HG02852 (cell line): Measurements from ENCODE around the gene AEBP1.

Source experiments
- ATAC-seq: cut with Tn5 transposase; IDR thresholded peaks from one replicate; pipeline ENCODE4 v1.9.1; 2021; ENCODE audit warnings: mild to moderate bottlenecking, moderate library complexity; ENCODE audit not compliant: unreplicated experiment

Gene AEBP1

DNA sequence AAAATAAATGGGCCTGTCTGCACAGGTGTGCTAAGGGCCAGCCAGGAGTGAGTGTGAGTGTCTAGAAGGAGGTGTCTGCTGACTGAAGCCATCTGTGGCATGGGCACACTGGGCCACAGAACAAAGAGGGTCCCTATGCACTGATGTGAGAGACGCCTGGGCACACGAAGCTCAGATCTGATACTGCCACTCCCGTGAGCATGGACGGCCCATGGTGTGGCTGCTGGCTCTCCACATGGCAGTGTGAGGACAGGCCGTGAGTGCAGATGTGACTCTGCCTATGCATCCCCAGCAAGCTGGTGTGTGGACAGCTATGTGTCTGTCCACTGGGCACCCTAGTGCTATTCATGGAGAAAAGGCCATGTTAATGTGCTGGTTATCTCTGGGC is 49.8 kb downstream of the AEBP1 start:
- ATAC-seq = no peak

DNA sequence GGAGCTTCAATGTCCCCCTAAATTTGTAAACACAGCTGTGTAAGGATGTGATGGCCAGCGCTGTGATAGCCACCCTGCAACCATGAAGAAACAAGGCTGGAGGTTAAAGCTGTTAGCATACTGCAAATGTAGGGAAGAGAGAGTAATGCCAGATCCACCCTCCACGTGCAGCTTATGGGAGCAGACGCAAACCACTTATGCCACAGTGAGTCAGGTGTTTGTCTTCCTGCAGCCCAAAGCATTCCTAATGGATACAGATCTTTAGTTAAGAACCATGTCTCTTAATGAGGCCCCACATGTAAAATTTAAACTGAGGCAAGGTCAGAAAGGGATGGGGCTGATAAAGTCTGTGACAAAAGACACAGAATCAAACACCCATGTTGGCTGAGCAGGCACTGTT is 50.6 kb downstream of the AEBP1 start:
- ATAC-seq = no peak

DNA sequence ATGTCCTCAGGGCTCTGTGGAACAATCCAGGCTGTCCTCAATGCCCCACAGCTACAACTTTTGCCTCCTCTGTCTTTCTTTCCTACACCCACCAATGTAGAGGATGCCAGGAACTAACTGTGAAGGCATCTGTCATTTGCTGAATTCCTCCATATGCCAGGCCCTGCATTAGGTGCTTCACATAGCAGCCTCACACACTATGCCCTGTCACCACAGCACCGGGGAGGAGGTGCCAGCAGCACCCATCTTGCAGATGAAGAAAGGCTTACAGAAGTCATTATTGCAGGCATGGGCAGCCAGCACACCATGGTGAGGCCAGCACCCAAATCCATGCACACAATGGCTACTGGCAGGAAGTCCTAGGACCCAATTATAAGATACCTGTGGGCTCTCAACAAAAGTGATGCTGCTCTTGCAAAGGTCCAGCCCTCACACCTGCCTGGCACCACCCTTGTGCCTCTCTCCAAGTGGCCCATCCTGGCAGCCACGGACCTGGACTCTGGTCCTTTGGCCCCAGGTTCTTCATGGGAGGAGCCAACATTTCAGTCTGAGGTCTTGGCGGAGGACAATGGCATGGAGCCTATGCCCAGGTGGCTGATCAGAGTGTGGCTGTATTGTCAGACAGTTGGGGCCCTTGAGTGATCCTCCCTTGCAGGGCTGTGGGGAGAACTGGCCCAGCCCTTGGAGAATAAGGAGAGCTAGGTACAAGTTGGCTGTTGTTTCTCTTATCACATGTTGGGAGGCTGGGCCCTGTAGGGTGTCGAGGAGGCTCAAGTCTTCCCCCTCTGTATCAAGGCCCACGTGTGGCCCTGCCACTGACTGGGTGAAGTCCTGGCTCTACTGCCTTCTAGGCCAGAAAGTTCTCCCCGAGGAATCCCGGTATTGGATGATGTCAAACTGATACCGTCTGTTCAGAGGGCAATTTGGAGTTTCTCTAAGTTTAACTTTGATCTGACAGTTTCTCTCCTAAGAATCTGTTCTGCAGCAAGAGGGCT is 51.3 kb downstream of the AEBP1 start:
- ATAC-seq = no peak

DNA sequence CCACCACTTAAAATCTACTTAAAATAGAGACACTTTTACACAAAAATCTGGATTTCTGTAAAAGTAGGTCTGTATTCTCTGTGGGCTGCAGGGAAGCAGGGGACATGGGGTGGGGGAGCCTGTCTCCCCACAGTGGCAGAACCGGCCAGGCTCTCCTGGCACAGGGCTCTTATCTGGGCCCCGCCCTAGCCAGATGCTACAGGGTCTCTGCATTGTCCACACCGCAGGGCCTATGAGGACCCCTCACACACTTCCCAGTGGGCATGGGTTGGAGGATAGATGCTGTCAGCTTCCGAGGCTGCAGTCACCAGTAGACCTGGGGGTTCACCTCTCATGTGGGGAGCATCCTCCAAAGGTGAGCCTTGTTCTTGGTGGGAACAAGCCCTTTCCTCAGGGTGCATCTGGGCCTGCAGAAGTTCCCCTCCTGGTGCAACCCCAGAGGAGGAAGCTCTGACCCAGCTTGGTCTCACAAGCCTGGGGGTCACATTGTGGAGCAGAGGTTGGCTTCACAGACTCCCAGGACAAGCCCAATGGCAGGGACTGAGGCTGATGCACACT is 52.4 kb downstream of the AEBP1 start:
- ATAC-seq = no peak

DNA sequence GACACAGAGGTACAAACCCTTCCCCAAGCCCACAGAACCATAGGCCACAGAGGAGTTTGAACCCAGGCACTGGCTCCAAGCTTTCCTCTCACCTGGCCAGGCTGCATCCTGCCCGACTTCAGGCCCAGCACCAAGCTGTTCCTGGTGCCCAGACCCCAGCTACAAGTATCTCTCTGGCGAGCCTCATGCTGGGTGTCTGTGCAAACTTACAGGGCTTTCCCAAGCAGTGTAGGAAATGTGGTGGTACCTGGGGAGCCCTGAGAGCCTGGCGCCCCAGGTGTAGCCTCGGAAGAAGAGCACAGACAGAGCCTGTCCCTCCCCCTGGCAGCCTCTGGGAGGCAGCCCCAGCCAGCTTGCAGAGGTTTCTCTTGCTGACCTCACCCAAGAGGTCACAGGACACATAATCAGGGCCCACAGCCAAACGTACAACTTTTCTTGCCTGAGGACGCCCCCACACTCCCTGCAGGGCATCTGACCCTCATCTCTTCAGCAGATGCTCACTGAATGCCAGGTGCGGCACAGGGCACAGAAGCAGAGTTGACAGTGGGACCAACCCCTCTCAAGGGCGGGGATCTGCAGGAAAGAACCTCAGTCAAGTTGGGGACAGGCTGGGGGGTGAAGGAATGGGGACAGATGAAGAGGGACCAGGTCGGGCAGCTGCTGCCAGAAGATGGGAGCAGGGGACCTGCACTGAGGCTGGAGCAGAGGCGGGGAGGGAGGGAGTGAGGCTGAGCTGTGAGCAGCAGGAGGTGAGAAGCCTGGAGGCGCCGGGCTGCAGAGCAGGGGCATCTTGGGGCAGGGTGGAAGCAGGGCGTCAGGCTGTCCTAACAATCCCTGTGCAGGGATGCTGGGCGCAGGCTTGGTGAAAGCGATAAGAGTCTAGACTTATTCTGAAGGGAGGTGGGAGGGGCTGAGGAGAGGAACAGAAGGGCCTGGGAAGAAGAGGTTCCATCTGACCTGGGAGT is 53.3 kb downstream of the AEBP1 start:
- ATAC-seq = no peak

DNA sequence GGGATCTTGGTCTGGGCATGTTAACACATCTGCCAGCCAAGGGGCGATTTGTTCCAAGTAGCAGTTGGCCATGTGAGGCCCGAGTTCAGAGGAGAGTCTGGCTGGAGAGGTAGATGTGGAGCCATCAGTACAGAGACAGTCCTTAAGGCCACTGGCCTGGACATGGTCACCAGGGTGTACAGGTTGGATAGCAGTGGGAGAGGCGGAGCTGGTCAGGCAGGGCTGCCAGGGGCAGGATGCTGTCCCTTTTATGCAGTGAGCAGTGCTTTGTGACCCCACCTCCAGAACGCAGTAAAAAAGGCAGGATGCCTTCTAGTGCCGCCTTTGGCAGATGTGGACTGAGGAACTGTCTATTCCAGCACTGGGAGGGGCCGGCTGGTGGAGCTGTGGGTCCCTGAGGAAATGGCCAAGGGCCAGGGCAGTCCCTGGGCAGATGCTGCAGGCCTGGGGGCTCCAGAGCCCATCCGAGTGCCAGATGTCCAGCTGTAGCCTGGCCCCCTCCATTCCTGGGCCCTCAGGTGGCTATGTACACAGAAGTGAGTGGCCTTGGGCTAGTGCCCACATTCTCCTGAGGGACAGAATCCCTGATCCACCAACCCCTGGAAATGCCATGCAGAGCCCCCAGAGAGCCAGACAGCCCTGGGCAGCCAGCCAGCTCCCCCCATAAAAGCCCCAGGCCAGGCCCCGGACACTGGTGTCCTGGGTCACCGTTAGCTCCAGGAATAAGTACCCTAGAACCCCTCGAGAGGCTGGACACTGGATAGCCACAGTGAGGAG is 54.1 kb downstream of the AEBP1 start:
- ATAC-seq = no peak

DNA sequence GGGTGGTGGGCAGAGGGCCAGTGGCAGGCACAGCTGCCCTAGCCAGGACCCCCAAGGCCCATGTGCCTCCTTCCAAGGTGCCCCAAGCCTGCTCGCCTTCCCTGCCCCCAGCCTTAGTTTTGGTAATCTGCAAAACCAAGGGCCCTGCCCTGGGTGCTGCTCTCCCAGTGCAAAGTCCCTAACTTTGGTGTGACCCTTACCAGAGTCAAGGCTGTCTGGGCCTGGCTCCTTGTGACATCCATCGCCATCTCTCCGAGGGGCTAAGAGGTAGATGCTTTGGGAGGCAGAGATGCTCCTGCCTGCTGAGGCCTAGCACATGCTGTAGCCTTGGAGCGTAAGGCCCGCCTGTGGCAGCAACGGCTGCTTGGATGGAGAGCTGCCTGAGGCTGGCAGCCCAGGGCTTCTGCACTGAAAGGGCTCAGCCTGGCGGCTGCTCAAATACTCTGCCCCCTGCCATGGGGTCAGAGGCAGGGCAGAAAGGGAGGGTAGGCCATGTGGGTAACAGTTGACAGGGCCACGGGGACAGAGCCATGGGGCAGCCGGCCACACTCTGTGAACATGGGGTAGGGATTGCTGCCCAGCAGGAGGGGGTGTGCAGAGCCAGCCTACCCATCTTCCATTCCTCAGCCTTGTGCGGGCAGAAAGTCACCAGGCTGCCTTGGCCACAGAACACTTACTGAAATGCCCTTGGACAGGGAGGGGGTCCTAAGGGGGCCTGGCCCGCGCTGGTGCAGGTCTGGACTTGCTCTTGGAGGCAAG is 54.9 kb downstream of the AEBP1 start:
- no peak for ATAC-seq

DNA sequence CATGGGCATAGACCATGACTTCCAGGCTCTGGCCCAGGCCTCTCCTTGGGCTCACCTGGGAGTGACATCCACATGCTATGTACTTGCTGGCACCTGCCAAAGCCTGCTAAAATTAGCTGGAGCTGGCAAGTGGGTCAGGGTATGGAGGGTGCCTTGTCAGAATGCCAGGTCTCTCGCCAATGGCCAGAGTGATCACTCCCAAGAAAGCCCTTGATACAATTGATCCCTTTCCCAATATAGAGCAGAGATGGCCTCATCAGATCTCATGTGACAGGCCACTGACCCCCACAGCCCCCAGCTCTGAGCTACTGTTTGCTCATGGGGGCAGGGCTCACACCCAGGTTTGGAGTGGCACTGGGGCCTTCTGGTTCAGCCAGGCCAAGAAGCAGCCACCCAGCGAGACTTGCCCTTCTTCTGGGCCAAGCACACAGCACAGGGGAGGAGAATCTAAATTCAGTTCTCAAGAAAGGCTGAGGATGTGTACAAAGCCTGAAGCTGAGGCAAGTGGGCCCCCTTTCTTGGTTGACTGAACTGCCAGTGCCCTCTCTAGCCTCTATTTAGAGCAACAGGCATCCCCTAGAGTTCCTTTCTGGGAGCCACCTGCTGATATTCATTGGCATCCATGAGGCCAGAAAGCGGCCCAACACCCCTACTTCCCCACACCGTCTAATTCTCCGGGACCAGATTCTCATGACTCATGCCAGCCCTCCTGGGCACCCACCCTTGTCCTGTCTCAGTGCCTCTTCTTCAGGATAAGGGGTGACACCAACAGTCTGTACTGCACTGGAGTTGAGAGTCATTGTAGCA is 55.9 kb downstream of the AEBP1 start:
- no peak for ATAC-seq

DNA sequence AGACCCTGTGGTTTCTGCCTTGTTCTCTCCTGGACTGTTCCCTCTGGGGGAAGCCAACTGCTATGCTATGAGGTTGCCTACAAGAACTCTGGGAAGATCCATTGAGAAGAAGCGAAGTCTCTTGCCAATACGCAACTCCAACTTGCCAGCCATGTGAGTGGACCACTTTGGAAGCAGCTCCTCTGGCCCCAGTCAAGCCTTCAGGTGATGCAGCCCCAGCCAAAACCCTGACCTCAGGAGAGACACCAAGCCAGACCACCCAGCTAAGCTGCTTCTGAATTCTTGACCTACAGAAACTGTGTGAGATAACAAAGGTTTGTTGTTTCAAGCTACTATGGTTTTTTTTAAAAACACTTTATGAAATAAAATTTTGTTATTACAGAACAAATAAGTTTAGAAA is 57.2 kb downstream of the AEBP1 start:
- no peak for ATAC-seq

DNA sequence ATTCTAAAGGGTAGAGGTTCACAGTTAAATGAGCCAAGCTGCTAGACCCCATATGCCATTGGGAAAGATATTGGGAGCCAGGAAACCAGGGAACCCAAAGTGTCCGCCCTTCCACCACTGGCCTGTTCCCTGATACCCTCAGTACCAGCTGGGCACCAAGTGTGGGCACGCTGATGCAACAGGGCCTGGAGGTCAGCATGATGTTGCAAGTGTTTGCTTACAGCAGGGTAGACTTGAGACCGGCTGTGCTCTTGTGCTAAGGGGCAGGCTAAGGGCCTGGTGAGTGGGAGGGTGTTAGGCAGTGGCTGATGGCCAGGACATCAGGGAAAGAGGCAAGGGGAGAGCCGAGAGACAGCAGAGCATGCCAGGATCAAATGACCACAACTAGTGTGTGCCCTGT is 58.0 kb downstream of the AEBP1 start:
- ATAC-seq = no peak

DNA sequence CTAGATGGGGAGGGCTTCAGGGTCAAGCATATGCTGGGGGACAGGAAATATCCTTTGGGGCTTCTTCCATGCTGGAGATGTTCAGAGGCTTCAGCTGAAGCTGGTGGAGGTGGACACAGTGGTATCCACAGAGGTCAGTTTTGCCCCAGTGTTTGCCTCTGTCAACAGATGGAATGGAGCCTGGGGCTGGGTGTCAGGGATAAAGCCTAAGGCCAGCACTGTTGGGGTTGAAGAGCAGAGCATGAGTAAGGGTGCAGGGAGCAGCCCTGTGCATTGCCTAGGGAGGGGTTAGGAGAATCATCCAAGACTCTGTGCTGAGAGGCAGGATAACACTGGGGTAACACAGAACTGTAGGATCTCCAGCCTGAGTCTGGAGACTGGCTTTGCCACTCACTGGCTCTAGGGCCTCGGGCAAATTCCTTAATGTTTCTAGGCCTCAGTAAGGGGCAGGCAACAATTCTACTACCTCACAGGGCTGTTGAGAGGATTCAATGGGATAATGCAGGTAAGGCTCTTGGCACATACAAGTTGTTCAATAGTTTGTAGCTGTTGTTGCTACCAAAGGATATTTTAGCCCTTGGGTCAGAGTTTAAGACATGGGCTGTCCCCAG is 58.7 kb downstream of the AEBP1 start:
- ATAC-seq = no peak

DNA sequence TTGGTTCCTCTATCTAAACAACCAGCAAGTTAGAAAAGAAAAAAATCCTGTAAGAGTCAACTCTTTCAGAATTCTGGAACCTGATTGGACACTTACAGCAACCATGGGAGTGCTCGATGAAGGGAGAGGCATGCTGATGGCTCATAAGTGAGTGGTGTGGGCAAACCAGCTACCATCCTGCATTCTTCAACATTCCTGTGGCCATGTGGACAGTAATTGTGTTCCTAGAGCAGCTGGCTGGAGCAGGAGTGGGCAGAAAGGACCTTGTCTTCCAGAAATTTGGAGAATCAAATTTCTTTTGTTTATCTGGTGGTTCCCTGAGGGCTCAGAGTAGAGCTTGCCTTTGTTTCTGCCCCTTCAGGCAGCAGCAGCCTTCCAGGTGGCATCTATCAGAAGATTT is 59.4 kb downstream of the AEBP1 start:
- ATAC-seq = no peak
